Heart right ventricle (tissue), 16 donors: Measurements from ENCODE around the gene RAMAC. TPM values are rescaled to one million over a fixed set of nuclear protein-coding genes. Genes with fewer than 3 reads are reported as not detected.

Source experiments
- ATAC-seq, 8 donors: fragments of 200-7000 bp; cut with Tn5 transposase; one replicate each; pipeline ENCODE4 v1.9.1; 2020; ENCODE audit warnings: mild to moderate bottlenecking in 8 of 8, moderate library complexity in 8 of 8, moderate number of reproducible peaks in 1 of 8
- DNase-seq, 2 donors: peaks; one replicate each; pipeline ENCODE4 v3.0.0-alpha.2; 2020
- H3K27ac ChIP-seq, 10 donors: fragments of 200-600 bp; sonication (generic) in 2 of 10; one replicate each; pipeline versions ENCODE4 v1.5.0 to v1.8.0; 2020 to 2022; ENCODE audit warnings: mild to moderate bottlenecking in 3 of 10
- H3K27me3 ChIP-seq, 7 donors: fragments of 200-600 bp; one replicate each; pipeline ENCODE4 v1.8.0; 2021 to 2022; ENCODE audit warnings: mild to moderate bottlenecking in 2 of 7
- H3K36me3 ChIP-seq, 9 donors: fragments of 200-600 bp; sonication (generic) in 1 of 9; one replicate each; pipeline versions ENCODE4 v1.5.0 to v1.8.0; 2020 to 2022; ENCODE audit warnings: mild to moderate bottlenecking in 2 of 9
- H3K4me1 ChIP-seq, 9 donors: fragments of 200-600 bp; sonication (generic) in 1 of 9; one replicate each; pipeline versions ENCODE4 v1.5.0 to v1.8.0; 2020 to 2022; ENCODE audit warnings: mild to moderate bottlenecking in 4 of 9
- H3K4me3 ChIP-seq, 10 donors: fragments of 200-600 bp; sonication (generic) in 2 of 10; one replicate each; pipeline versions ENCODE4 v1.5.0 to v1.8.0; 2020 to 2022; ENCODE audit warnings: mild to moderate bottlenecking in 7 of 10, moderate library complexity in 2 of 10
- H3K9me3 ChIP-seq, 11 donors: fragments of 200-600 bp in 10 of 11; sonication (generic) in 2 of 11; one replicate each; pipeline versions ENCODE4 v1.5.0 to v1.8.0; 2013 to 2022; ENCODE audit warnings: mild to moderate bottlenecking in 2 of 11, control low read depth in 1 of 11, moderate library complexity in 1 of 11
- WGBS, 2 donors: extraction: QIAGEN DNeasy Blood & Tissue Kit; methylation state at CpG; one replicate each; pipeline ENCODE4 v1.1.7; 2013; ENCODE audit warnings: inconsistent platforms in 1 of 2; 5-methylcytosine and 5-hydroxymethylcytosine counted together
- intact Hi-C, 10 donors: fragments of 100-400 bp; cut with DNase I; formaldehyde crosslinking; loops; one replicate each; pipeline versions ENCODE4 v1.11.1 to v1.14.2; 2022
- polyA plus RNA-seq, 2 donors: library from polyadenylated mRNA; stranded (reverse); fragments of 200-250 nt; gene quantifications; one replicate each; pipeline ENCODE4 v1.2.3, GENCODE V29; 2013
- total RNA-seq, 10 donors: library from RNA; stranded (reverse); fragmentation: NEBNext Ultra II Directional in 3 of 10; extraction: Animal tissue kit (Norgen Biotek cat#: 25700) in 3 of 10; gene quantifications; one replicate each; pipeline versions ENCODE4 v1.2.1 to v1.2.4, GENCODE V29; 2021 to 2023
- TF ChIP-seq, protein P1 (sequence below), 9 donors: fragments of 200-600 bp; sonication (generic) in 2 of 9; IDR thresholded peaks; one replicate each; pipeline versions ENCODE4 v1.5.0 to v1.8.0; 2021 to 2022; ENCODE audit warnings: antibody characterized with exemption in 9 of 9, mild to moderate bottlenecking in 5 of 9, moderate library complexity in 1 of 9
- donor health status: Arrhythmogenic right ventricular cardiomyopathy.
- donor health status: ischemic (EF 13 %, LVEDD 7.1; RV severe dilation, severe dysfunction).
- donor health status: healthy with polysubstance abuse.
- donor health status: DM: no; HTN: yes; CAD: no.
- donor health status: DM: no; HTN: no; CAD: no.
- donor health status: ischemic (EF 25% LVEDD 6.9; RV normal size, moderate dysfunction).
- donor health status: ischemic (EF 25% LVEDD 5.7; RV mildly dilated, moderate dysfunction).
- donor health status: healthy.
- donor health status: DM: yes; HTN: yes; CAD: no.
- donor health status: Ischemic cardiomyopathy.
- donor health status: ischemic (EF 35%, LVEDD 5.7; RV mildly dilated, moderate dysfunction).
- donor health status: nonischemic (EF 11% LVEDD 7.7; RV severe dilation, severe dysfunction).
- donor health status: DM: yes; HTN: yes; CAD: no.
- donor health status: PGD.
- donor health status: ischemic (EF 29% LVEDD 5.4; RV normal size, mild dysfunction).
- donor health status: nonischemic (EF 23%, LVEDD 6.1; RV moderate dilation, normal function).

Gene RAMAC
- total and polyA plus RNA-seq, 12 donors = 11.8 to 20.4 (median 14.4) TPM

DNA sequence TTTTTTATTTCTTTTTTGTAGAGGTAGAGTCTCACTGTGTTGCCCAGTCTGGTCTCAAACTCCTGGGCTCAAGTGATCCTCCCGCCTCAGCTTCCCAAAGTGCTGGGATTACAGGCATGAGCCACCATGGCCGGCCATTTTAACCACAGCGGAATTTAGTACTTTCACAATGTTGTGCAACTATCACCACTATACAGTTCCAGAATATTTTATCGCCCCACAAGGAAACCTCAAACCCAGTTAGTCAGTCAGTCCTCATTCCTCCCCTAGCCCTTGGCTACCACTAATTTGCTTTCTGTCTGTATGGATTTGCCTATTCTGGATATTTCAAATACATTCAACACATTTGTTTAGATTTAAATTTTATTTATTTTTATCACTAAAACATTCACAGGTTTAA, 17.9 kb upstream of the RAMAC start:
- intact Hi-C loops = no loop called here
- H3K27ac ChIP-seq = no peak overlapping the region
- H3K4me1 ChIP-seq = peaks cover 0 to 37% (median 5%) of the 10 kb centered on the region in 9 donors
- TF ChIP-seq, protein P1, sequence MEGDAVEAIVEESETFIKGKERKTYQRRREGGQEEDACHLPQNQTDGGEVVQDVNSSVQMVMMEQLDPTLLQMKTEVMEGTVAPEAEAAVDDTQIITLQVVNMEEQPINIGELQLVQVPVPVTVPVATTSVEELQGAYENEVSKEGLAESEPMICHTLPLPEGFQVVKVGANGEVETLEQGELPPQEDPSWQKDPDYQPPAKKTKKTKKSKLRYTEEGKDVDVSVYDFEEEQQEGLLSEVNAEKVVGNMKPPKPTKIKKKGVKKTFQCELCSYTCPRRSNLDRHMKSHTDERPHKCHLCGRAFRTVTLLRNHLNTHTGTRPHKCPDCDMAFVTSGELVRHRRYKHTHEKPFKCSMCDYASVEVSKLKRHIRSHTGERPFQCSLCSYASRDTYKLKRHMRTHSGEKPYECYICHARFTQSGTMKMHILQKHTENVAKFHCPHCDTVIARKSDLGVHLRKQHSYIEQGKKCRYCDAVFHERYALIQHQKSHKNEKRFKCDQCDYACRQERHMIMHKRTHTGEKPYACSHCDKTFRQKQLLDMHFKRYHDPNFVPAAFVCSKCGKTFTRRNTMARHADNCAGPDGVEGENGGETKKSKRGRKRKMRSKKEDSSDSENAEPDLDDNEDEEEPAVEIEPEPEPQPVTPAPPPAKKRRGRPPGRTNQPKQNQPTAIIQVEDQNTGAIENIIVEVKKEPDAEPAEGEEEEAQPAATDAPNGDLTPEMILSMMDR (IDR thresholded peaks at IDR 0.05) = no peak
- H3K4me3 ChIP-seq = no peak overlapping the region
- DNase-seq (no peak), ATAC-seq (no peak)
- no peaks in the 10 kb centered on the region for H3K9me3 ChIP-seq
- H3K27me3 ChIP-seq = no peaks in the 10 kb centered on the region
- no peaks in the 10 kb centered on the region for H3K36me3 ChIP-seq
- 88 to 92% methylated on average over 4 of the region's 4 CpGs for WGBS, 2 donors

DNA sequence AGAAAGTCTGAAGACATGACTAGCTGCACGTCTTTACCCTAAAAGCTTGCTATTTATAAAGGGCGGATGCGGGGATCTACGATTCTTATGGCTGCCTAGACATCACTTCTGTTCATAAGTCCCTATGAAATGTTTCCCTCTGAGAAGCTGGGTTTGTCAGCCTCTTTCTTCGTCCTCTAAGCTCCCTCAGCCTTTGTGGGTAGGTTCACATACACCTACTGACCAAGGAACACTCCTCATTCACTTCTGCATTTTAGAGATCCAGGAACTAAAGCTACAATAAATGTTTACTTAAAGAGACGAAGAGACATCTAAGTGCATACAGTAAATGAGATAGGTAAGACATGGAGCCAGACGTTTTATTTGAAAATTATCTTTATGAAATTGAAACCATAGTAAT, 16.7 kb upstream of the RAMAC start:
- TF ChIP-seq, protein P1 (IDR thresholded peaks at IDR 0.05) = no peak
- intact Hi-C loops = no loop called here
- DNase-seq = no peak
- H3K4me1 ChIP-seq = peaks cover 0 to 25% (median 5%) of the 10 kb centered on the region in 9 donors
- 83 to 84% methylated on average over 7 of the region's 7 CpGs for WGBS, 2 donors
- H3K36me3 ChIP-seq = no peaks in the 10 kb centered on the region
- ATAC-seq = no peak
- H3K4me3 ChIP-seq = no peak overlapping the region
- H3K27me3 ChIP-seq = no peaks in the 10 kb centered on the region
- no peak overlapping the region for H3K27ac ChIP-seq
- H3K9me3 ChIP-seq = no peaks in the 10 kb centered on the region

DNA sequence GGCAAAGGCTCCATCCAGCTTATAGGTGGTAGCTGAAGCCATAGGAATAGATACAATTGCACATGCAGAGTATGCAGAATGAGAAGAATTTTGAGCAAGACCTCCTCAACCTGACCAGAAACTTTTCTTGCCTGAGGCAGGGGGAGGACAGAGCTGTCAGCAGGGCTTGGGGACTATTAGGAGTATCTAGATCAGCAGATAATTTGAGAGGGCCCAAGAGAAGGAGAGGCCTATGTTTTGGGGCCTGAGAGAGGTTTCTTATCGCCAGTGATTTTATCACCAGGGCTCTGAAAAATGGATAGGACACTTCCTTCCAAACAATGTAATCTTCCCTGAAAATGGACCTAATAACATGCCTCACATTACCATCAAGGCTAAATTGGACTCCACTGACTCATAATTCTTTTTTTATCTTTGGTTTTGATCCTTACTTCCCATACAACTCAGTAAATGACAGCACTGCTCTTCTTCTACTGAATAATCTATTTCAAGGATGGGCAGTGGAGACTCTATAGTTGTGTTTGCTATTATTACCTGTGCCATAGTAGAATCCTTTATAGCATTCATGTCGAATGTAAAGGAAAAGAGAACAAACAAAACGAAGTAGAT, 15.8 kb upstream of the RAMAC start:
- DNase-seq = no peak
- peaks cover 0 to 25% (median 5%) of the 10 kb centered on the region in 9 donors for H3K4me1 ChIP-seq
- intact Hi-C loops = no loop called here
- H3K27me3 ChIP-seq = no peaks in the 10 kb centered on the region
- TF ChIP-seq, protein P1 (IDR thresholded peaks at IDR 0.05) = no peak
- no peak overlapping the region for H3K4me3 ChIP-seq
- no peak for ATAC-seq
- H3K9me3 ChIP-seq = no peaks in the 10 kb centered on the region
- H3K27ac ChIP-seq = peak overlapping the region in 7 of 10 donors; percentile 34 to 71 (median 58)
- no peaks in the 10 kb centered on the region for H3K36me3 ChIP-seq
- WGBS, 2 donors = 40 to 55% methylated on average over 3 of the region's 3 CpGs

GRCh38 chr15:82970696-82971095, 15.3 kb upstream of the RAMAC start:
- TF ChIP-seq, protein P1 (IDR thresholded peaks at IDR 0.05) = no peak
- 38 to 42% methylated on average over 1 of the region's 1 CpG for WGBS, 2 donors
- DNase-seq (no peak), ATAC-seq (peak in 4 of 8 donors; percentile 49 to 70 (median 64))
- Histone ChIP-seq H3K27ac (peak overlapping the region in 7 of 10 donors; percentile 34 to 71 (median 58)), H3K4me1 (peaks cover 0 to 25% (median 5%) of the 10 kb centered on the region in 9 donors), H3K9me3 (no peaks in the 10 kb centered on the region), H3K27me3 (no peaks in the 10 kb centered on the region), H3K4me3 (no peak overlapping the region), H3K36me3 (no peaks in the 10 kb centered on the region)
- intact Hi-C loops = no loop called here
